Breast epithelium (tissue), 3 donors: ENCODE data around the gene FAM151B.

Experiments used
- CTCF ChIP-seq, 3 donors: fragments of 450-650 bp; IDR thresholded peaks; one replicate each; pipeline ENCODE4 v1.5.1; 2016 to 2017; ENCODE audit warnings: antibody characterized with exemption in 3 of 3, mild to moderate bottlenecking in 3 of 3, moderate library complexity in 3 of 3
- POLR2A ChIP-seq: fragments of 450-650 bp; IDR thresholded peaks from one replicate; pipeline ENCODE4 v1.6.1; 2016; ENCODE audit warnings: antibody characterized with exemption, mild to moderate bottlenecking, moderate library complexity
- POLR2AphosphoS5 ChIP-seq, 3 donors: sonication (generic); formaldehyde crosslinking; IDR thresholded peaks; one replicate each; pipeline ENCODE4 v1.6.1; 2017; ENCODE audit warnings: antibody characterized with exemption in 3 of 3

- TF ChIP-seq POLR2A (no peak), CTCF (IDR thresholded peaks at IDR 0.05) (no peak), POLR2AphosphoS5 (IDR thresholded peaks at IDR 0.05) (no peak)
These were observed 102.9 kb downstream of the FAM151B start for GRCh38 chr5:80590766-80591165.
